Heart right ventricle (tissue), 16 donors: ENCODE measurements around the gene SLC35E3. TPM values are rescaled to one million over a fixed set of nuclear protein-coding genes. Genes with fewer than 3 reads are reported as not detected.

Source experiments
- ATAC-seq, 8 donors: fragments of 200-7000 bp; cut with Tn5 transposase; one replicate each; pipeline ENCODE4 v1.9.1; 2020; ENCODE audit warnings: mild to moderate bottlenecking in 8 of 8, moderate library complexity in 8 of 8, moderate number of reproducible peaks in 1 of 8
- DNase-seq, 2 donors: peaks; one replicate each; pipeline ENCODE4 v3.0.0-alpha.2; 2020
- H3K27ac ChIP-seq, 10 donors: fragments of 200-600 bp; sonication (generic) in 2 of 10; one replicate each; pipeline versions ENCODE4 v1.5.0 to v1.8.0; 2020 to 2022; ENCODE audit warnings: mild to moderate bottlenecking in 3 of 10
- H3K27me3 ChIP-seq, 7 donors: fragments of 200-600 bp; one replicate each; pipeline ENCODE4 v1.8.0; 2021 to 2022; ENCODE audit warnings: mild to moderate bottlenecking in 2 of 7
- H3K36me3 ChIP-seq, 9 donors: fragments of 200-600 bp; sonication (generic) in 1 of 9; one replicate each; pipeline versions ENCODE4 v1.5.0 to v1.8.0; 2020 to 2022; ENCODE audit warnings: mild to moderate bottlenecking in 2 of 9
- H3K4me1 ChIP-seq, 9 donors: fragments of 200-600 bp; sonication (generic) in 1 of 9; one replicate each; pipeline versions ENCODE4 v1.5.0 to v1.8.0; 2020 to 2022; ENCODE audit warnings: mild to moderate bottlenecking in 4 of 9
- H3K4me3 ChIP-seq, 10 donors: fragments of 200-600 bp; sonication (generic) in 2 of 10; one replicate each; pipeline versions ENCODE4 v1.5.0 to v1.8.0; 2020 to 2022; ENCODE audit warnings: mild to moderate bottlenecking in 7 of 10, moderate library complexity in 2 of 10
- H3K9me3 ChIP-seq, 11 donors: fragments of 200-600 bp in 10 of 11; sonication (generic) in 2 of 11; one replicate each; pipeline versions ENCODE4 v1.5.0 to v1.8.0; 2013 to 2022; ENCODE audit warnings: mild to moderate bottlenecking in 2 of 11, control low read depth in 1 of 11, moderate library complexity in 1 of 11
- CTCF ChIP-seq, 9 donors: fragments of 200-600 bp; sonication (generic) in 2 of 9; IDR thresholded peaks; one replicate each; pipeline versions ENCODE4 v1.5.0 to v1.8.0; 2021 to 2022; ENCODE audit warnings: antibody characterized with exemption in 9 of 9, mild to moderate bottlenecking in 5 of 9, moderate library complexity in 1 of 9
- WGBS, 2 donors: extraction: QIAGEN DNeasy Blood & Tissue Kit; methylation state at CpG; one replicate each; pipeline ENCODE4 v1.1.7; 2013; ENCODE audit warnings: inconsistent platforms in 1 of 2; 5-methylcytosine and 5-hydroxymethylcytosine counted together
- intact Hi-C, 10 donors: fragments of 100-400 bp; cut with DNase I; formaldehyde crosslinking; loops; one replicate each; pipeline versions ENCODE4 v1.11.1 to v1.14.2; 2022
- polyA plus RNA-seq, 2 donors: library from polyadenylated mRNA; stranded (reverse); fragments of 200-250 nt; gene quantifications; one replicate each; pipeline ENCODE4 v1.2.3, GENCODE V29; 2013
- total RNA-seq, 10 donors: library from RNA; stranded (reverse); fragmentation: NEBNext Ultra II Directional in 3 of 10; extraction: Animal tissue kit (Norgen Biotek cat#: 25700) in 3 of 10; gene quantifications; one replicate each; pipeline versions ENCODE4 v1.2.1 to v1.2.4, GENCODE V29; 2021 to 2023
- donor health status: Arrhythmogenic right ventricular cardiomyopathy.
- donor health status: ischemic (EF 13 %, LVEDD 7.1; RV severe dilation, severe dysfunction).
- donor health status: healthy with polysubstance abuse.
- donor health status: DM: no; HTN: yes; CAD: no.
- donor health status: DM: no; HTN: no; CAD: no.
- donor health status: ischemic (EF 25% LVEDD 6.9; RV normal size, moderate dysfunction).
- donor health status: ischemic (EF 25% LVEDD 5.7; RV mildly dilated, moderate dysfunction).
- donor health status: healthy.
- donor health status: DM: yes; HTN: yes; CAD: no.
- donor health status: Ischemic cardiomyopathy.
- donor health status: ischemic (EF 35%, LVEDD 5.7; RV mildly dilated, moderate dysfunction).
- donor health status: nonischemic (EF 11% LVEDD 7.7; RV severe dilation, severe dysfunction).
- donor health status: DM: yes; HTN: yes; CAD: no.
- donor health status: PGD.
- donor health status: ischemic (EF 29% LVEDD 5.4; RV normal size, mild dysfunction).
- donor health status: nonischemic (EF 23%, LVEDD 6.1; RV moderate dilation, normal function).

SLC35E3 gene
- total and polyA plus RNA-seq, 12 donors = 1.8 to 8.9 (median 6.2) TPM

GRCh38 chr12:68790081-68790951, 44.3 kb downstream of the SLC35E3 start:
- no peak for TF ChIP-seq CTCF (IDR thresholded peaks at IDR 0.05)
- intact Hi-C loops = no loop called here
- no peak overlapping the region for H3K4me3 ChIP-seq
- peaks cover 0 to 33% (median 5%) of the 10 kb centered on the region in 9 donors for H3K4me1 ChIP-seq
- H3K27ac ChIP-seq = no peak overlapping the region
- no peaks in the 10 kb centered on the region for H3K27me3 ChIP-seq
- H3K36me3 ChIP-seq = no peaks in the 10 kb centered on the region
- DNase-seq (no peak), ATAC-seq (no peak)
- H3K9me3 ChIP-seq = no peaks in the 10 kb centered on the region
- WGBS, 2 donors = 96 to 97% methylated on average over 13 of the region's 13 CpGs

GRCh38 chr12:68790952-68791234, 44.9 kb downstream of the SLC35E3 start:
- no peaks in the 10 kb centered on the region for H3K36me3 ChIP-seq
- peaks cover 0 to 27% (median 5%) of the 10 kb centered on the region in 9 donors for H3K4me1 ChIP-seq
- ATAC-seq (no peak), DNase-seq (no peak)
- WGBS, 2 donors = 63 to 66% methylated on average over 3 of the region's 3 CpGs
- intact Hi-C loops = no loop called here
- no peaks in the 10 kb centered on the region for H3K9me3 ChIP-seq
- no peak for TF ChIP-seq CTCF (IDR thresholded peaks at IDR 0.05)
- H3K4me3 ChIP-seq = no peak overlapping the region
- no peaks in the 10 kb centered on the region for H3K27me3 ChIP-seq
- H3K27ac ChIP-seq = no peak overlapping the region

- Histone ChIP-seq H3K27me3 (no peaks in the 10 kb centered on the region), H3K4me1 (peaks cover 0 to 16% (median 4%) of the 10 kb centered on the region in 9 donors), H3K4me3 (no peak overlapping the region), H3K36me3 (no peaks in the 10 kb centered on the region), H3K9me3 (no peaks in the 10 kb centered on the region), H3K27ac (no peak overlapping the region)
- 95 to 98% methylated on average over 2 of the region's 2 CpGs for WGBS, 2 donors
- ATAC-seq (no peak), DNase-seq (no peak)
- intact Hi-C loops = no loop called here
- TF ChIP-seq CTCF (IDR thresholded peaks at IDR 0.05) = no peak
Observed at GRCh38 chr12:68791897-68792481, 46.0 kb downstream of the SLC35E3 start.

- DNase-seq = no peak
- ATAC-seq = no peak
- WGBS, 2 donors = 68 to 77% methylated on average over 2 of the region's 2 CpGs
- intact Hi-C loops = no loop called here
- H3K4me3 ChIP-seq = no peak overlapping the region
- H3K36me3 ChIP-seq = no peaks in the 10 kb centered on the region
- H3K4me1 ChIP-seq = peaks cover 0 to 6% (median 0%) of the 10 kb centered on the region in 9 donors
- no peak for TF ChIP-seq CTCF (IDR thresholded peaks at IDR 0.05)
- H3K27me3 ChIP-seq = no peaks in the 10 kb centered on the region
- H3K9me3 ChIP-seq = no peaks in the 10 kb centered on the region
- H3K27ac ChIP-seq = no peak overlapping the region
Observed at GRCh38 chr12:68792952-68793351, 47.0 kb downstream of the SLC35E3 start.
